ENCODE measurements around the gene PTPN1. TPM values are rescaled to one million over a fixed set of nuclear protein-coding genes. Genes with fewer than 3 reads are reported as not detected.

Gene PTPN1
- total RNA-seq, 8 experiments from 2014 or later = 28.2 to 54.5 (median 31.6) TPM

DNA sequence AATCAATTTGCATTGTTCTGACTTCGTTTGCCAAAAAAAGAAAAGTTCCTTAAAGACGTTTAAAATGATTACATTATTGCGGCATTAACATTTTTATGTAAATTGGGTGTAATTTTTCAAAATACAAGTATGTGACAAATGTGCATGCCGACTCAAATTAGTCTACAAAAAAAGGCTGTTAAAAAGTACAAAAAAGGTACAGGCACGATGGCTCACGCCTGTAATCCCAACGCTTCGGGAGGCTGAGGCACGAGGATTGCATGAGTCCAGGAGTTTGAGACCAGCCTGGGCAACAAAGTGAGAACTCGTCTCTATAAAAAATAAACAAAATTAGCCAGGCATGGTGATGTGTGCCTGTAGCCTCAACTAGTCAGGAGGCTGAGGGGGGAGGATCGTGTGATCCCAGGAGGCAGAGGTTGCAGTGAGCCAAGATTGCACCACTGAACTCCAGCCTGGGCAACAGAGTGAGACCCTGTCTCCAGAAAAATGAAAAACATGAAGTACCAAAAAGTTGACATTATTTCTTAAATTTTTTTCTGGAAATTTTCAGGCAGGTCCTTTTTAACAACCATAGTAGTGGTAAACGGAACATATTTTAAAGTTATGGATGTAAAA, 90.2 kb downstream of the PTPN1 start:
- in situ Hi-C loops (cut with MboI; ENCODE audit: low pct_unique_long_range_greater_than_20kb in 2 of 9, low sequenced_read_pairs in 9 of 9, unreplicated experiment in 9 of 9) = no loop called here
- Histone ChIP-seq H3K4me3 (no peak overlapping the region), H3K27ac (no peak overlapping the region), H3K4me1 (replicated peaks in 1 of 2) (peaks cover 4 to 9% of the 10 kb centered on the region in 2 donors)
- ATAC-seq (replicated peaks in 6 of 8) = no peak
- 0 to 97% (median 81%) methylated on average over 3 to 12 of the region's 12 CpGs; no CpG with 5 or more reads in 1 of the 10 experiments for WGBS, 10 experiments

DNA sequence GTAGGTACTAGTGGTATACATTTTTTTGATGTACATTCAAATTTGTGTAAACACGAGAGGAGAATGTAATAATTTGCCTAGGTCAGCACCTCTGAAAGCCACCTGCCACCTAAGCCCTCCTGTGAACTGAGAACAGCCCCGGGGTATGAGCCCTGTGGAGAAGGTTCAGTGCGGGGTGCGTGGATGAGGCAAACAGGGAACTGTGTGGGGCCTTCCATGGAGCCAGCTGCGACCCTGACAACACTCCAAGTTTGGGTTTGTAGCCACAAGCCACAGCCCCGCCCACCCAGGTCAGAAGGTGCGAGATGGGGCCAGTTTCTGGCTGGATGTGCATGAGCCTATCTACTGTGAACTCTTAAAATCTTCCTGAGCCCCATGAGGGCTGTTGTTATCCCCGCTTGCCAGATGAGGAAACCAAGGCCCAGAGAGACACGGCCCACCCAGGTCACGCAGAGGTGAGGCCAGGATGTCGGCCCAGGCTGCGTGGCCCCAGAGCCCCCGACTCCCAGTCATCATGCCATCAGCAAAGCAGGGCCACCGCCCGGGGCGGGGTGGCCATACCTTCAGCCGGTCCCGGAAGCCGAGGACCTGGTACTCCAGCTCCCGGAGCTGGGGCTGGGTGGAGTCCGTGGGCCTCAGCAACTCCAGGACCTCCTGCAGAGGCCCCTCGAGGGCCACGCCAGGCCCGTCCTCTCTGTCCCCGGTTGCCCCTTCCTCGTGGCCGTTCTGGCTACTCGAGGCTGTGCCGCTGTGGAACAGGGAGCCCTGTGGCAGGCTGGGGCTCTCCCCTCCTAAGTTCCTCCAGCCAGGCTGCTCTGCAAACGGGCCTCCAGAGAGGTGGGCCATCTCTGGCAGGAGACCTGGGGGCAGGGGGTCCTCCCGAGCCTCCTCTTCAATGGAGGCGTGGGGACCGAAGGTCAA, 91.6 kb downstream of the PTPN1 start:
- in situ Hi-C loops (cut with MboI; ENCODE audit: low pct_unique_long_range_greater_than_20kb in 2 of 9, low sequenced_read_pairs in 9 of 9, unreplicated experiment in 9 of 9) = no loop called here
- Histone ChIP-seq H3K4me3 (no peak overlapping the region), H3K27ac (no peak overlapping the region), H3K4me1 (replicated peaks in 1 of 2) (no peaks in the 10 kb centered on the region)
- WGBS, 10 experiments = 50 to 100% (median 92%) methylated on average over 2 to 7 of the region's 33 CpGs; no CpG with 5 or more reads in 6 of the 10 experiments
- ATAC-seq (replicated peaks in 6 of 8) = no peak

DNA sequence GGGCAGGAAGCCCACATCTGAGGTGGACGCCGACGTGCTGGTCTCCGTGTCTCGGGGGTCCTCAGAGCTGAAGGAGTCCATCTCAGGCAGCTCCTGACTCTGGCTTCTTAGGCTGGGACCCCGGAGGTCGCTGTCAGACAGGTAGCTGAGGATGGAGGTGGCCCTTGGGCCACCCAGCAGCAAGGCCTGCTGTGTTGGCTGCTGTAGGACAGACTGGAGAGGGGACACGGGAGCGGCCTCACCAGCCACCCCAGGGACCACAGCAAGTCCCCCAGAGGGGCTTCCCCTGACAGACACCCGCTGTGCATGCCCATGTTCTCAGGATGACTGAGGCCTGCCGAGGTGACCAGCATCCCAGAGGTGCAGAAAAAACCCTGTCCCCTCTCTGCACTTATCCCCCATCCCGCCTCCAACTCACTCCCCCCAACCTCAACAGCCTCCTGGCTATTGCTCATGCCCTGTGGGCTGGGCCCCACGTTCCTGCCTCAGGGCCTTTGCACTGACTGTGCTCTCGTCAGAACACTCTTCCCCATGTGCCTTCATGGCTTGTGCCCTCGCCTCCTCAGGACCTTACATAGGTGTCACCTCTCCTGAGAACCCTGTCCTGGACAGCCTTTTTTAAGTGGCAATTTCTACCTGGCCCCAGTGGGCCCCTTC, 92.4 kb downstream of the PTPN1 start:
- Histone ChIP-seq H3K4me1 (replicated peaks in 1 of 2) (no peaks in the 10 kb centered on the region), H3K27ac (no peak overlapping the region), H3K4me3 (no peak overlapping the region)
- no peak for ATAC-seq (replicated peaks in 6 of 8)
- 92 to 100% (median 100%) methylated on average over 2 to 5 of the region's 15 CpGs; no CpG with 5 or more reads in 7 of the 10 experiments for WGBS, 10 experiments
- in situ Hi-C loops (cut with MboI; ENCODE audit: low pct_unique_long_range_greater_than_20kb in 2 of 9, low sequenced_read_pairs in 9 of 9, unreplicated experiment in 9 of 9) = no loop called here

DNA sequence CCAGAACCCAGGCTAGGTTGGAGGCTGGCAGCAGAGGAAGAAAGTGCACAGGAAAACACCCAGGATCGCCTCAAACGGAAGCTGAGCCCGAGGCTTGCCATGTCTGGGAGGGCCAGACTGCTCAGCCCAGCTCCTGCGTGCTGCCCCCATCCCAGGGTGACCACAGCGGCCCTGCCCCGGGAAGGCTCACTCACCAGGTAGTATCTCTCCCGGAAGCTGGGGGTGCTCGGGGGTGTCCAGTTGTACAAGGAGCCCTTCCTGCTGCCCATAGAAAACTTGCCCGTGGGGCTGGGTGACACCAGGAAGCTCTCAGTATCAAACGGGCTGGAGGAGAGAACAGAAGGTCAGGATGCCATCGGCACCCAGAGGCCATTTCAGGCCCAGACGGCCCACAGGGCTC, 94.3 kb downstream of the PTPN1 start:
- 63 to 92% (median 85%) methylated on average over 2 to 5 of the region's 12 CpGs; no CpG with 5 or more reads in 6 of the 10 experiments for WGBS, 10 experiments
- H3K27ac ChIP-seq = no peak overlapping the region
- H3K4me1 ChIP-seq (replicated peaks in 1 of 2) = no peaks in the 10 kb centered on the region
- in situ Hi-C loops (cut with MboI; ENCODE audit: low pct_unique_long_range_greater_than_20kb in 2 of 9, low sequenced_read_pairs in 9 of 9, unreplicated experiment in 9 of 9) = no loop called here
- H3K4me3 ChIP-seq = no peak overlapping the region
- ATAC-seq (replicated peaks in 6 of 8) = no peak

DNA sequence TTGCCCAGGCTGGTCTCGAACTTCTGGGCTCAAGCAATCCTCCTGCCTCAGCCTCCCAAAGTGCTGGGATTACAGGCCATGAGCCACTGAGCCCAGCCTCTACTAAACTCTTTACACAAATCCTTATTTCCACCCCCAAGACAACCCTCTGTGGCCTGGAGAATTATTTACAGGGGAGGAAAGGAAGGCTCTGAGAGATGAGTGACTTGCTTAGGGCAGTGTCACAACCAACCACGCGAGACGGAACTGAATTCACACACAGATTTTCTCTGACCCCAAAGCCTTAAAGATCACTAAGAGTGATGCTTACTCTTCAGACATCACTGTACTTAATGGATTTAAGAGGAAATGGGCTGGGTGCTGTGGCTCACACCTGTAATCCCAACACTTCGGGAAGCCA, 95.0 kb downstream of the PTPN1 start:
- Histone ChIP-seq H3K4me3 (no peak overlapping the region), H3K27ac (no peak overlapping the region), H3K4me1 (replicated peaks in 1 of 2) (no peaks in the 10 kb centered on the region)
- in situ Hi-C loops (cut with MboI; ENCODE audit: low pct_unique_long_range_greater_than_20kb in 2 of 9, low sequenced_read_pairs in 9 of 9, unreplicated experiment in 9 of 9) = no loop called here
- 57 to 100% (median 100%) methylated on average over 1 to 4 of the region's 5 CpGs; no CpG with 5 or more reads in 3 of the 10 experiments for WGBS, 10 experiments
- no peak for ATAC-seq (replicated peaks in 6 of 8)

DNA sequence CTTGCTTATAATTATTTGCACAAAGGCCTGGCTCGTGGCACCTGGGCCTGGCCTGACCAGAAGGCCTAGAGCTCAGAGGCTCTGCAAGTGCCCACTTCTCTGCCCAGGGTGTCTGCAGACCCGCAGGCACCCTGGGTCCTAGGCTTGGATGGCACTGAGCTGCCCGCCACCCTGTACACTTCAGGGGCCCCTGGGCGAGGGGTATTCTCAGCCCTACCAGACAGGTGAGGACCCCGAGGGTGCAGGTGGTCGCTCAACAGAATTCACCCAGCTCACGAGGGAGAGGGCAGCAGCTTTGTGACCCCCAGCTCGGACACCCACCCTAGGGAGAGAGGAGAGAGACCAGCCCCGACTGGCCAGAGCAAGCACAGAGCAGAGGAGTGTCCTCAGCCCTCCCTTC, 97.3 kb downstream of the PTPN1 start:
- peak in 1 of 8 experiments; percentile 16 for ATAC-seq (replicated peaks in 6 of 8)
- 67 to 80% (median 75%) methylated on average over 1 to 2 of the region's 9 CpGs; no CpG with 5 or more reads in 7 of the 10 experiments for WGBS, 10 experiments
- no peak overlapping the region for H3K27ac ChIP-seq
- no peak overlapping the region for H3K4me3 ChIP-seq
- H3K4me1 ChIP-seq (replicated peaks in 1 of 2) = no peaks in the 10 kb centered on the region
- in situ Hi-C loops (cut with MboI; ENCODE audit: low pct_unique_long_range_greater_than_20kb in 2 of 9, low sequenced_read_pairs in 9 of 9, unreplicated experiment in 9 of 9) = no loop called here

DNA sequence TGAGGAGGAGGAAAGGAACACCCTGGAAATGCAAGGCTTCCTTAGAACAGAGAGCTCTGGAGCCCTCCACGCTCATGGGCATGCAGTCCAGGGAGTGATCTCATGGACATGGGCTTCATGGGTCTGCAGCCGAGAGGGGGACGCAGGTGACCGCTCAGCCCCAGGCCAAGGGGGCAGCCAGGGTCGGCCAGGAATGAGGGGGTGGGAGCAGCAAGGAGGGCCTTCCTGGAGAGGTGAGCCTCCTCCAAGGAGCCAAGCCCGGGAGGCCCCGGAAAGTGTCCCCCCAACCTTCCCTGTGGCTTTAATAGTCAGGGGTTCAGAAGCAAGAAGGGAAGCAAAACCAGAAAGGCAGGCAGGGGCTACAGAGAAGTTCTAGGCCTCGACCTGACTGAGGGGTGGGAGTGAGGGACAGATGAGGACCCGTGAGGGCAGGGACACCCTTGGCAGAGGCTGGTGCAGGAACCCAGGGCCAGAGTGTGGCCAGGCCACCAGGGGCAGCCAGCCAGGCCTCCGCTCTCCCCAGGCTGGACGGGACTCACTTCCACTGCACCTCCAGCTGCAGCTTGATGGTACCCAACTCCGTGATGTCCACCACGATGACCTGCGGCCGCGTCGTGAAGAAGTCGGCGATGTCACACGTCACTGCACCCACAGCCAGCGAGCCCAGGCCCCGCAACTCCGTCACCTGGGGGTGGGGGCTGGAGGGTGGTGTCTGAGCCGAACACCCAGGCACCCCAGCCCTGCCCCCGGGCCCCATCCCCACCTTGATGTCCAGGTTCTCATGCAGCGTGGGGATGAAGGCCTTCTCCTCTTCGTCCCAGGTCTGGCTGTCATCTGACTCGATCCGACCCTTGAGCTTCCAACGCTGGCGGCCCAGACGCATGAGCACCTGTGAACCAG, 97.9 kb downstream of the PTPN1 start:
- in situ Hi-C loops (cut with MboI; ENCODE audit: low pct_unique_long_range_greater_than_20kb in 2 of 9, low sequenced_read_pairs in 9 of 9, unreplicated experiment in 9 of 9) = no loop called here
- WGBS, 10 experiments = 40 to 100% (median 87%) methylated on average over 1 to 3 of the region's 32 CpGs; no CpG with 5 or more reads in 6 of the 10 experiments
- Histone ChIP-seq H3K4me3 (no peak overlapping the region), H3K4me1 (replicated peaks in 1 of 2) (no peaks in the 10 kb centered on the region), H3K27ac (no peak overlapping the region)
- ATAC-seq (replicated peaks in 6 of 8) = no peak

DNA sequence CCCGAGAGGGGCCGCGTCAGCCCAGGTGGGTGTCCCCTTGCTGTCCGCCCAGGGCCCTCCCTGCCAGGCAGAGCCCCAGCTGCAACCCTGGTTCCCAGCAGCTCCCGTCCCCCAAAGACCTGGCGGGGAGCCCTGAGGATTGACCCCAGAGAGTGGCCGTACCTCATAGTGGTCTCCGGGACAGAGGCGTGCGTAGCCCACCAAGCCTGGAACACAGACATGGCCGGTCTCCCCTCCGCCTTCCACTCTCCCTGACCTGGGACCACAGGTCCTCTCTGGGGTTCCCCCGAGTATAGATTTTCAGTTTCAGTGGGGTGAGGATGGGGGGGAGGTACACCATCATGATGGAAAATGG, 98.5 kb downstream of the PTPN1 start:
- in situ Hi-C loops (cut with MboI; ENCODE audit: low pct_unique_long_range_greater_than_20kb in 2 of 9, low sequenced_read_pairs in 9 of 9, unreplicated experiment in 9 of 9) = no loop called here
- 100% methylated on average over 1 of the region's 13 CpGs; no CpG with 5 or more reads in 9 of the 10 experiments for WGBS, 10 experiments
- ATAC-seq (replicated peaks in 6 of 8) = no peak
- Histone ChIP-seq H3K4me1 (replicated peaks in 1 of 2) (no peaks in the 10 kb centered on the region), H3K27ac (no peak overlapping the region), H3K4me3 (no peak overlapping the region)

DNA sequence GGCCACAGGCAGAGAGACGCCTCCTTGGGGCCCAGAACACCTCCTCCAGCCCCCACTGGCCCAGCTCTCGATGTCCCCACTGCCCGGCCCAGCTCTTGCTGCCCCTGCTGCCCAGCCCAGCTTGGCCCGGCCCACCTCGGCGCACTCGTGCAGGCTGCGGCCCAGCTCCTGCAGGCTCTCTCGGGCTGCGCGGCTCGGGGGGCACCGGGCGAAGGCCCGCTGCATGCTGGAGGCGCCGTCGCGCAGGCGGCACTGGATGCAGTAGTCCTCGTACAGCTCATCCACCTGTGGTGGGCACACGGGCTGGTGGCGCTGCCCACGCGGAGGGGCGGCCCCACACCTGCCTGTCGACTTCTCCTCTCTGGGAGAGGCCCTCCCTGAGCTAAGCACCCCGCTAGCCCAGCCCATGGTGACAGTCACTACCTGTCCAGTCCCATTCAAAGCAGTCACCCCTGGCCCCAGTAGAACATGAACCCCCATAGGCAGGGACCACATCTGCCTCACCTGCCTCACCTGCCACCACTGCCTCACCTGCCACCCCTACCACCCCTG, 99.3 kb downstream of the PTPN1 start:
- 40 to 100% (median 90%) methylated on average over 1 to 2 of the region's 28 CpGs; no CpG with 5 or more reads in 7 of the 10 experiments for WGBS, 10 experiments
- no peak for ATAC-seq (replicated peaks in 6 of 8)
- no peak overlapping the region for H3K4me3 ChIP-seq

DNA sequence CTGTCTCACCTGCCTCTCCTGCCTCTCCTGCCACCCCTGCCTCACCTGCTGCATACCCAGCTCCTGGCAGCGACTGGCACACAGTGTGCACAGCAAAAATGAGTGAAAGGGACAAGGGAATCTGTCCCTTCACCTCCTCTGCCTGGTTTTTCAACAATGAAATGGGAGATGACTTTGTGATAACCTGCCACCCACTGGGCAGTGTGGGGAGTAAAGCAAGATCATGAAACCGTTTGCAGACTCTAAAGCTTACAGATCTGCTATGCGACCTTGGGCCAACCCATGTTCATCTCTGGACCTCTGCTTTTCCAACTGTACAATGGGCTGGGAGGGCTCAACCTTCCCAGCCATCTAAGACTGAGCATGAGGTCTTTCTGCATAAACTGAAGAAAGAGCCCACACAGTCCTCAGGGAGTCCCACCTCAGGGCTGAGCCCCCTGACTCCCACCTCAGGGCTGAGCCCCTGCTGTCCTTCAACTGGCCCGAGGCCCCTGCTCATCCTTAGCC, 100.1 kb downstream of the PTPN1 start:
- H3K4me1 ChIP-seq (replicated peaks in 1 of 2) = no peaks in the 10 kb centered on the region
- no peak for ATAC-seq (replicated peaks in 6 of 8)
- 50 to 100% (median 60%) methylated on average over 1 to 4 of the region's 4 CpGs; no CpG with 5 or more reads in 3 of the 10 experiments for WGBS, 10 experiments

More for the DNA sequence above, 99.3 kb downstream of the PTPN1 start:
- Histone ChIP-seq H3K27ac (no peak overlapping the region), H3K4me1 (replicated peaks in 1 of 2) (no peaks in the 10 kb centered on the region)
- in situ Hi-C loops (cut with MboI; ENCODE audit: low pct_unique_long_range_greater_than_20kb in 2 of 9, low sequenced_read_pairs in 9 of 9, unreplicated experiment in 9 of 9) = no loop called here

DNA sequence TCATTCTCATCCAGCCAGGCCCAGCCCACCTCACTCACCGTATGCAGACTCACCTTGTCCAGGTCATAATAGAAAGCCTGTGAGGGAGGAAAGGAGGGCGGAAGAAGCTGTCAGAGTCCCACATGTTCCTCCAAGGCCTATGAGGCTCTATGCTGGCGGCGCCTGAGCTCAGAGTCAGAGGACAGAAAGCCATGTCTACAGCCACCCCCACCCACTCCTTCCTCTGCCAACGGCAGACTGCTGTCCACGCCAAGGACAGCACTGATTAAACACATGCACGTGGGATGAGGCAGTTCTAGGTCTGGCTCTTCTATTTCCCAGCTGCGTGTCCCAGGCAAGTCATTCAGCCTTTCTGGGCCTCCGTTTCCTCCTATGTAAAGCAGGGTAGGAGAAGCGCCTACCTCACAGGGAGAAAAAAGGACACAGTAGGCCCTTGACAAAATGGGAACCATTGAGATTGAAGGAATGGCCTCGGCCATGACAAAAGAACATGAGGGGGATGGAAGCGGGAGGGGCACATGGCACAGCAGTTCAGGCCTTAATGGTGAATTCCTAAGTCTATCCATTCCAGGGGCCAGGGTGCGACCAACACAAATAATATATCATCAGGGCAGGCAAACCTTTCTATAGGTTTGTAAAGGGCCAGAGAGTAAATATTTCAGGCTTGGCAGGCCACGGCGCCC, 101.1 kb downstream of the PTPN1 start:
- H3K4me3 ChIP-seq = no peak overlapping the region
- 47 to 100% (median 69%) methylated on average over 1 to 6 of the region's 15 CpGs; no CpG with 5 or more reads in 3 of the 10 experiments for WGBS, 10 experiments
- ATAC-seq (replicated peaks in 6 of 8) = peak in 4 of 8 experiments; percentile 8 to 74 (median 27)
- no peak overlapping the region for H3K27ac ChIP-seq
- in situ Hi-C loops (cut with MboI; ENCODE audit: low pct_unique_long_range_greater_than_20kb in 2 of 9, low sequenced_read_pairs in 9 of 9, unreplicated experiment in 9 of 9) = no loop called here
- no peaks in the 10 kb centered on the region for H3K4me1 ChIP-seq (replicated peaks in 1 of 2)

More for the DNA sequence above, 100.1 kb downstream of the PTPN1 start:
- Histone ChIP-seq H3K4me3 (no peak overlapping the region), H3K27ac (no peak overlapping the region)
- in situ Hi-C loops (cut with MboI; ENCODE audit: low pct_unique_long_range_greater_than_20kb in 2 of 9, low sequenced_read_pairs in 9 of 9, unreplicated experiment in 9 of 9) = no loop called here
